H1 (cell line): ENCODE data around the gene GALNT11. TPM values are rescaled to one million over a fixed set of nuclear protein-coding genes. Genes with fewer than 3 reads are reported as not detected.

Experiments
- CTCF ChIA-PET: fragments of 300-600 bp; sonication (Branson Sonifier 250); formaldehyde crosslinking; loops from one replicate; lab custom pipeline; 2021; ENCODE audit not compliant: partially characterized antibody; lab: Charles Lee
- POLR2A ChIA-PET: fragments of 300-600 bp; sonication (Branson Sonifier 250); formaldehyde crosslinking; loops from one replicate; lab custom pipeline; 2021; ENCODE audit warnings: inconsistent platforms; ENCODE audit not compliant: partially characterized antibody; lab: Charles Lee
- DNase-seq, 2 experiments: peaks; one replicate each; pipeline versions ENCODE4 v3.0.0 to v3.0.0-alpha.2; 2010 to 2022; ENCODE audit warnings: low spot score in 2 of 2, low read depth in 1 of 2, mixed read lengths in 1 of 2
- FAIRE-seq: peaks from 2 replicates; lab custom pipeline; 2011; peaks lifted over from hg19 to GRCh38; lab: Jason Lieb, UNC
- H2AFZ ChIP-seq: 2 replicates; pipeline ENCODE4 v1.8.1; 2012; ENCODE audit warnings: low read length, inconsistent platforms
- H2AK5ac ChIP-seq: 2 replicates; pipeline ENCODE4 v1.6.1; 2013; ENCODE audit warnings: low read depth, low read length
- H2BK120ac ChIP-seq: replicated peaks from 2 replicates; pipeline ENCODE3; 2013; ENCODE audit warnings: low read depth, low read length, inconsistent platforms
- H2BK12ac ChIP-seq: 2 replicates; pipeline ENCODE4 v1.6.1; 2013; ENCODE audit warnings: low read depth, low read length
- H2BK15ac ChIP-seq: 2 replicates; pipeline ENCODE4 v1.6.1; 2013; ENCODE audit warnings: low read length
- H2BK20ac ChIP-seq: 2 replicates; pipeline ENCODE4 v1.6.1; 2013; ENCODE audit warnings: low read length
- H2BK5ac ChIP-seq: 2 replicates; pipeline ENCODE4 v1.6.1; 2013; ENCODE audit warnings: low read depth, low read length
- H3K14ac ChIP-seq: 2 replicates; pipeline ENCODE4 v1.6.1; 2013; ENCODE audit warnings: inconsistent platforms; ENCODE audit not compliant: insufficient read length
- H3K18ac ChIP-seq: 2 replicates; pipeline ENCODE4 v1.6.1; 2013; ENCODE audit warnings: low read length; ENCODE audit errors: extremely low read depth
- H3K23ac ChIP-seq: 2 replicates; pipeline ENCODE4 v1.6.1; 2013; ENCODE audit warnings: inconsistent platforms; ENCODE audit not compliant: insufficient read length
- H3K23me2 ChIP-seq: 2 replicates; pipeline ENCODE4 v1.6.1; 2013; ENCODE audit warnings: low read depth, low read length
- H3K27ac ChIP-seq: 2 replicates; pipeline ENCODE4 v1.6.1; 2011; ENCODE audit warnings: low read depth, low read length, inconsistent platforms
- H3K27me3 ChIP-seq, 4 experiments: replicated peaks in 1 of 4; 1 replicate in 1 of 4; 2 replicates in 3 of 4; pipeline versions ENCODE4 v1.6.1 to v1.8.1; 2011 to 2013; ENCODE audit warnings: low read length in 3 of 4, mild to moderate bottlenecking in 3 of 4, inconsistent platforms in 2 of 4, mixed read lengths in 2 of 4, moderate library complexity in 1 of 4; ENCODE audit not compliant: control insufficient read depth in 3 of 4, insufficient read depth in 3 of 4; ENCODE audit errors: extremely low read depth in 1 of 4
- H3K36me3 ChIP-seq, 4 experiments: 2 replicates each; pipeline versions ENCODE4 v1.6.1 to v1.8.1; 2011 to 2013; ENCODE audit warnings: mild to moderate bottlenecking in 4 of 4, low read length in 3 of 4, moderate library complexity in 2 of 4, control low read depth in 1 of 4, inconsistent platforms in 1 of 4; ENCODE audit not compliant: insufficient read depth in 4 of 4, control insufficient read depth in 2 of 4
- H3K4ac ChIP-seq: replicated peaks from 2 replicates; pipeline ENCODE3; 2013; ENCODE audit warnings: low read length, low read depth, mixed read lengths, inconsistent platforms; ENCODE audit not compliant: insufficient read length
- H3K4me1 ChIP-seq, 4 experiments: replicated peaks in 1 of 4; 1 replicate in 1 of 4; 2 replicates in 3 of 4; pipeline versions ENCODE4 v1.6.1 to v1.8.1; 2011 to 2013; ENCODE audit warnings: low read length in 3 of 4, inconsistent platforms in 2 of 4, mixed read lengths in 1 of 4; ENCODE audit not compliant: insufficient read depth in 4 of 4, control insufficient read depth in 3 of 4
- H3K4me2 ChIP-seq, 2 experiments: 2 replicates each; pipeline versions ENCODE4 v1.6.1 to v1.8.1; 2011 to 2013; ENCODE audit warnings: low read depth in 2 of 2, low read length in 2 of 2, control low read depth in 1 of 2, inconsistent platforms in 1 of 2, mild to moderate bottlenecking in 1 of 2; ENCODE audit not compliant: insufficient read depth in 1 of 2
- H3K4me3 ChIP-seq, 4 experiments: fragments of 200-600, 300-600 bp in 1 of 4; sonication (generic), shearing (Covaris generic), sonication (Bioruptor Twin) in 1 of 4; 2 replicates each; pipeline versions ENCODE4 v1.5.1 to v1.8.1; 2011 to 2016; ENCODE audit warnings: low read length in 4 of 4, low read depth in 3 of 4, control low read depth in 2 of 4, inconsistent platforms in 2 of 4, mild to moderate bottlenecking in 2 of 4, mixed read lengths in 1 of 4, moderate library complexity in 1 of 4; ENCODE audit not compliant: insufficient read depth in 2 of 4; ENCODE audit errors: extremely low read depth in 1 of 4
- H3K56ac ChIP-seq: replicated peaks from 2 replicates; pipeline ENCODE3; 2013; ENCODE audit warnings: low read depth, mild to moderate bottlenecking, mixed read lengths, low read length, inconsistent platforms; ENCODE audit not compliant: insufficient read length
- H3K79me1 ChIP-seq: 2 replicates; pipeline ENCODE4 v1.6.1; 2013; ENCODE audit warnings: low read depth, low read length, control low read depth
- H3K79me2 ChIP-seq, 2 experiments: 2 replicates each; pipeline versions ENCODE4 v1.6.1 to v1.8.1; 2012 to 2013; ENCODE audit warnings: low read length in 2 of 2, mild to moderate bottlenecking in 2 of 2, inconsistent platforms in 1 of 2; ENCODE audit not compliant: insufficient read depth in 2 of 2, control insufficient read depth in 1 of 2
- H3K9ac ChIP-seq, 4 experiments: replicated peaks in 1 of 4; 1 replicate in 1 of 4; 2 replicates in 3 of 4; pipeline versions ENCODE4 v1.6.1 to v1.8.1; 2011 to 2013; ENCODE audit warnings: low read depth in 3 of 4, low read length in 3 of 4, control low read depth in 2 of 4, mild to moderate bottlenecking in 2 of 4, moderate library complexity in 2 of 4, inconsistent platforms in 1 of 4; ENCODE audit errors: extremely low read depth in 1 of 4
- H3K9me3 ChIP-seq, 2 experiments: 2 replicates each; pipeline versions ENCODE4 v1.6.1 to v1.8.1; 2012 to 2013; ENCODE audit warnings: mild to moderate bottlenecking in 2 of 2, moderate library complexity in 2 of 2, control low read depth in 1 of 2, inconsistent platforms in 1 of 2, low read depth in 1 of 2, low read length in 1 of 2, mixed read lengths in 1 of 2; ENCODE audit not compliant: insufficient read depth in 2 of 2
- H4K20me1 ChIP-seq, 2 experiments: replicated peaks in 1 of 2; 2 replicates each; pipeline versions ENCODE3 to v1.8.1; 2011 to 2013; ENCODE audit warnings: inconsistent platforms in 2 of 2, low read length in 2 of 2, mild to moderate bottlenecking in 1 of 2; ENCODE audit not compliant: insufficient read depth in 2 of 2, control insufficient read depth in 1 of 2
- H4K5ac ChIP-seq: 2 replicates; pipeline ENCODE4 v1.6.1; 2013; ENCODE audit warnings: low read length, low read depth, mixed read lengths, inconsistent platforms; ENCODE audit not compliant: insufficient read length
- H4K8ac ChIP-seq: 2 replicates; pipeline ENCODE4 v1.8.0; 2013; ENCODE audit warnings: mild to moderate bottlenecking, moderate library complexity, low read length, inconsistent platforms; ENCODE audit not compliant: insufficient read depth; ENCODE audit errors: extremely low read depth
- H4K91ac ChIP-seq: replicated peaks from 2 replicates; pipeline ENCODE3; 2013; ENCODE audit warnings: low read length, mixed read lengths, inconsistent platforms; ENCODE audit not compliant: insufficient read length
- BACH1 ChIP-seq: IDR thresholded peaks from 2 replicates; pipeline ENCODE4 v1.6.1; 2012; ENCODE audit warnings: low read length, improper control_type of control experiment
- CBX8 ChIP-seq: fragments of 300-800, 300-1000 bp; sonication (generic); IDR thresholded peaks from 2 replicates; pipeline ENCODE4 v1.7.1; 2016; ENCODE audit warnings: low read depth, low read length, borderline replicate concordance
- CHD2 ChIP-seq: IDR thresholded peaks from 2 replicates; pipeline ENCODE4 v1.6.1; 2012; ENCODE audit warnings: low read length, improper control_type of control experiment
- E2F6 ChIP-seq: IDR thresholded peaks from 2 replicates; pipeline ENCODE4 v1.6.1; 2012; ENCODE audit warnings: inconsistent platforms
- EP300 ChIP-seq, 2 experiments: IDR thresholded peaks; 1 replicate in 1 of 2; 2 replicates in 1 of 2; pipeline ENCODE4 v1.6.1; 2011 to 2012; ENCODE audit warnings: low read depth in 2 of 2, low read length in 2 of 2, mild to moderate bottlenecking in 2 of 2, borderline replicate concordance in 1 of 2, inconsistent platforms in 1 of 2, moderate library complexity in 1 of 2
- FOSL1 ChIP-seq: IDR thresholded peaks from 2 replicates; pipeline ENCODE4 v1.6.1; 2011; ENCODE audit warnings: mild to moderate bottlenecking, low read depth, low read length, moderate library complexity; ENCODE audit not compliant: insufficient read depth
- HDAC2 ChIP-seq, 2 experiments: fragments of 300-600 bp in 1 of 2; sonication (generic) in 1 of 2; IDR thresholded peaks; 2 replicates each; pipeline ENCODE4 v1.6.1; 2011 to 2012; ENCODE audit warnings: low read depth in 2 of 2, low read length in 2 of 2, mild to moderate bottlenecking in 2 of 2, moderate library complexity in 2 of 2, borderline replicate concordance in 1 of 2, inconsistent platforms in 1 of 2
- HDAC6 ChIP-seq: IDR thresholded peaks from one replicate; pipeline ENCODE4 v1.7.1; 2012; ENCODE audit warnings: low read depth, mild to moderate bottlenecking, inconsistent platforms, low read length, moderate library complexity
- JUN ChIP-seq: IDR thresholded peaks from 2 replicates; pipeline ENCODE4 v1.6.1; 2011; ENCODE audit warnings: low read depth, mild to moderate bottlenecking, improper control_type of control experiment, low read length
- KDM4A ChIP-seq: IDR thresholded peaks from one replicate; pipeline ENCODE4 v1.7.1; 2012; ENCODE audit warnings: low read depth, mild to moderate bottlenecking, moderate library complexity, low read length, inconsistent platforms; ENCODE audit not compliant: severe bottlenecking
- POLR2AphosphoS5 ChIP-seq: IDR thresholded peaks from 2 replicates; pipeline ENCODE4 v1.6.1; 2011; ENCODE audit warnings: low read depth, low read length
- SRF ChIP-seq: IDR thresholded peaks from 2 replicates; pipeline ENCODE4 v1.6.1; 2011; ENCODE audit warnings: mild to moderate bottlenecking, low read depth, low read length, moderate library complexity
- TBP ChIP-seq: IDR thresholded peaks from 2 replicates; pipeline ENCODE4 v1.6.1; 2011; ENCODE audit warnings: low read depth, low read length, improper control_type of control experiment
- WGBS, 2 experiments: shearing (Covaris generic) in 1 of 2; methylation state at CpG; one replicate each; pipeline versions ENCODE4 v1.1.6 to v1.1.7; 2013 to 2015; ENCODE audit warnings: low lambda C conversion rate in 2 of 2, mixed read lengths in 2 of 2, inconsistent platforms in 1 of 2, low coverage in 1 of 2, missing lambda C conversion rate in 1 of 2; ENCODE audit not compliant: insufficient replicate concordance in 2 of 2, insufficient coverage in 1 of 2, insufficient read length in 1 of 2; ENCODE audit errors: extremely low coverage in 1 of 2, missing lambda C conversion rate in 1 of 2; 5-methylcytosine and 5-hydroxymethylcytosine counted together
- polyA plus RNA-seq, 7 experiments: library from polyadenylated mRNA; depleted of rRNA in 3 of 7; stranded (reverse) in 5 of 7; unstranded in 2 of 7; fragments of >200 nt in 5 of 7; fragments of 200-250 nt in 2 of 7; gene quantifications; 1 replicate in 5 of 7; 2 replicates in 1 of 7; 4 replicates in 1 of 7; pipeline versions ENCODE4 v1.2.1 to v1.2.3, GENCODE V29; 2011 to 2013; ENCODE audit warnings: missing spikeins in 2 of 7, mixed read lengths in 2 of 7
- total RNA-seq: library from RNA; stranded (reverse); fragmentation: NEBNext Ultra II Directional; extraction: Animal tissue kit (Norgen Biotek cat#: 25700); gene quantifications from 2 replicates; pipeline ENCODE4 v1.2.1, GENCODE V29; 2021

GALNT11 gene
- total and polyA plus RNA-seq, 2 of the 8 experiments (the other 6 are each of a cell fraction or from before 2014, with no cell fraction given) = 20.5 to 23.2 TPM

GRCh38 chr7:151992375-151992774, 33.1 kb upstream of the GALNT11 start:
- H3K27ac ChIP-seq = no peak overlapping the region
- POLR2A ChIA-PET = no interaction called here
- H2BK120ac ChIP-seq = no peak overlapping the region
- peaks cover 0 to 5% (median 3%) of the 10 kb centered on the region in 4 experiments; a peak in 5 of 7 replicates for H3K4me1 ChIP-seq
- no peaks in the 10 kb centered on the region for H4K20me1 ChIP-seq
- no peak overlapping the region for H3K4me3 ChIP-seq
- no peak overlapping the region for H4K5ac ChIP-seq
- no peak overlapping the region for H2AK5ac ChIP-seq
- peak; percentile 60 to 73 for DNase-seq
- H2BK12ac ChIP-seq = 0 out of 2 replicates have a peak overlapping the region, but pooled peaks have one; percentile 46
- CTCF ChIA-PET = interaction anchor here (0.8 to 1.8 kb wide), 2 partner anchors 27 to 195 kb away, joined by 3 to 4 read pairs; no protein-coding TSS in a partner anchor
- no peak overlapping the region for H2BK20ac ChIP-seq
- H2BK15ac ChIP-seq = no peak overlapping the region
- H3K79me1 ChIP-seq = no peaks in the 10 kb centered on the region
- peak; percentile 81 for FAIRE-seq
- no peak overlapping the region for H3K4ac ChIP-seq
- no peak overlapping the region for H3K18ac ChIP-seq
- no peak overlapping the region for H2BK5ac ChIP-seq
- 0 out of 4 replicates have a peak overlapping the region, but pooled peaks of 1 of the 2 experiments have one; percentile 10 for H3K4me2 ChIP-seq
- H3K36me3 ChIP-seq = no peaks in the 10 kb centered on the region
- no peaks in the 10 kb centered on the region for H3K23me2 ChIP-seq
- H3K27me3 ChIP-seq = no peaks in the 10 kb centered on the region
- WGBS, 2 experiments = 31% methylated on average over 12 of the region's 12 CpGs; no CpG with 5 or more reads in 1 of the 2 experiments
- H3K14ac ChIP-seq = no peak overlapping the region
- H3K9me3 ChIP-seq = no peaks in the 10 kb centered on the region
- no peak overlapping the region for H3K9ac ChIP-seq
- H3K79me2 ChIP-seq = no peaks in the 10 kb centered on the region
- no peak overlapping the region for H3K56ac ChIP-seq
- H4K91ac ChIP-seq = no peak overlapping the region
- H3K23ac ChIP-seq = no peak overlapping the region
- H4K8ac ChIP-seq = no peak overlapping the region
- no peak overlapping the region for H2AFZ ChIP-seq
- TF ChIP-seq BACH1 (peak; percentile 34; the same call in 1 of the 2 replicates), KDM4A (no peak), EP300 (IDR thresholded peaks at IDR 0.05; ENCODE audit: borderline replicate concordance in 1 of 2, low read depth in 2 of 2, low read length in 2 of 2) (no peak), HDAC6 (no peak), TBP (no peak), E2F6 (no peak), CBX8 (no peak), CHD2 (no peak), FOSL1 (no peak), JUN (peak; percentile 41; the same call in 1 of the 2 replicates), HDAC2 (IDR thresholded peaks at IDR 0.05; ENCODE audit: borderline replicate concordance in 1 of 2, low read depth in 2 of 2, low read length in 2 of 2) (no peak), SRF (no peak), POLR2AphosphoS5 (no peak)
